ENCODE results near the gene HEPHL1.

The HEPHL1 gene

DNA sequence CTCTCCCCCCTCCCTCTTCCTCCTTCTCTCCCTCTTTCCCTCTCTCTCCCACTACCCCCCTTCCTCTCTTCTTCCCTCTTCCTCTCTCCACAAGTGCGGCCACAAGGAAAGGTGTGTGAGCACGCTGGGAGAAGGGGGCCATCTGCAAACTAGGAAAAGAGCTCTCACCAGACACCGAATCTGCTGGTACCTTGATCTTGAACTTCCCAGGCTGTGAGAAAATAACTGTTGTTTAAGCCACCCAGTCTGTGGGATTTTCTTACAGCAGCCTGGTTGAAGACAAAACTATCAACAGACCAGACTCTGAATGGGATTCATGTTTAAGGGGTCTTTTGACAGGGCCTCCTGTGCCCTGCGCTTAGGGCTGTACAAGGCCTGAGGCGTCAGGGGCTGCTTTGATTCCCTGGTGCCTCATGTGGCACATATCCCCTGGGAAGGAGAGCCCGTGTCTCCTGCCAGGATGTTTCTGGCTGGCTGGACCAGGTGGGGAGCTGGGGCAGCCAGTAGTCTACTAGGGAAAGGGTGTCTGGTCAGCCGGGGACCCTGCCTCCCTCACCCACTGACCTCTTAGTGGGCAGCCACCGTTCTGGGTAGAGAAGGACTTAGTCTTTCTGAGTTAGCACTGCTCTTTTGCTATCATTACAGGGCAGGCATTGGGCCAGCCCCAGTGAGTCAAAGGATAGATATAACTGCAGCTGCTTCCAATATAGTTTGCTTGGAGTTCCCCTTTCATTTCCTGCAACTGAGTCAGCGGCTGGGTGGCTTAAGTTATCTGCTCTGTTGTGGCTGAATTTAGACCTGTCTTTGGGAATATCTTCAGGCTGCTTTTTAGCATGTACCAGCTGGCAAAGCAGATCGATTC is 113.7 kb downstream of the HEPHL1 start:
- TF ChIP-seq POLR2A (IDR thresholded peaks at IDR 0.05; ENCODE audit: low read length) (no peak), GATA1 (IDR thresholded peaks at IDR 0.05; ENCODE audit: low read depth, low read length) (no peak)

GRCh38 chr11:94139416-94139815 is 118.3 kb downstream of the HEPHL1 start:
- TF ChIP-seq GATA1 (IDR thresholded peaks at IDR 0.05; ENCODE audit: low read depth, low read length): no peak
- no peak for TF ChIP-seq POLR2A (IDR thresholded peaks at IDR 0.05; ENCODE audit: low read length)
- no peak for DNase-seq

More for the DNA sequence above, 113.7 kb downstream of the HEPHL1 start:
- peak; percentile 49 to 75 for DNase-seq

GRCh38 chr11:94140154-94140655 is 119.1 kb downstream of the HEPHL1 start:
- no peak for DNase-seq
- TF ChIP-seq POLR2A (IDR thresholded peaks at IDR 0.05; ENCODE audit: low read length) (no peak), GATA1 (IDR thresholded peaks at IDR 0.05; ENCODE audit: low read depth, low read length) (no peak)

GRCh38 chr11:94141511-94142307 is 120.6 kb downstream of the HEPHL1 start:
- no peak for TF ChIP-seq GATA1 (IDR thresholded peaks at IDR 0.05; ENCODE audit: low read depth, low read length)
- TF ChIP-seq POLR2A (IDR thresholded peaks at IDR 0.05; ENCODE audit: low read length): no peak
- no peak for DNase-seq

GRCh38 chr11:94142308-94143281 is 121.4 kb downstream of the HEPHL1 start:
- no peak for TF ChIP-seq POLR2A (IDR thresholded peaks at IDR 0.05; ENCODE audit: low read length)
- TF ChIP-seq GATA1 (IDR thresholded peaks at IDR 0.05; ENCODE audit: low read depth, low read length): no peak
- no peak for DNase-seq

- DNase-seq: no peak
- TF ChIP-seq POLR2A (IDR thresholded peaks at IDR 0.05; ENCODE audit: low read length) (no peak), GATA1 (IDR thresholded peaks at IDR 0.05; ENCODE audit: low read depth, low read length) (no peak)
These were observed 123.1 kb downstream of the HEPHL1 start for GRCh38 chr11:94144216-94144615.

DNA sequence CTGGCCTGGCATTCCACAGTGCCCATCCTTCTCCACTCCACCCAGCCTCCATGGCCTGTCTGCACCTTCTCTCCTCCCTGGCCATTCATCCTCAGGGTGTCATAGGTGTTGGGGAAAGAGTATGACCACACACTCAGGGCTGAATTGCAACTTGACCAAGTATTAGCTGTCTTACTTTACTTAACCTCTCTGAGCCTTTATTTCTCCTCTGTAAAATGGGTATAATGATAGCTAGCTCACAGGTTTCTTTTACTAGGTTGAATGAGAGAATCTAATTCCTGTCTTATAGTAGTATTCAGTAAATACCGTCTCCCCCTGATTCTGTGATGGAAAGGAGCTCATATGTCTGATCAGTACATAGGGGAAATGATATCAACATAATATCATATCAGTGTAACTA is 123.5 kb downstream of the HEPHL1 start:
- TF ChIP-seq GATA1 (IDR thresholded peaks at IDR 0.05; ENCODE audit: low read depth, low read length) (no peak), POLR2A (IDR thresholded peaks at IDR 0.05; ENCODE audit: low read length) (no peak)
- DNase-seq: no peak

- no peak for TF ChIP-seq POLR2A (IDR thresholded peaks at IDR 0.05; ENCODE audit: low read length)
- no peak for DNase-seq
These were observed 124.3 kb downstream of the HEPHL1 start for GRCh38 chr11:94145431-94145830.

- no peak for DNase-seq
- TF ChIP-seq GATA1 (IDR thresholded peaks at IDR 0.05; ENCODE audit: low read depth, low read length) (no peak), POLR2A (IDR thresholded peaks at IDR 0.05; ENCODE audit: low read length) (no peak)
These were observed 124.8 kb downstream of the HEPHL1 start for GRCh38 chr11:94145916-94146315.

- TF ChIP-seq GATA1 (IDR thresholded peaks at IDR 0.05; ENCODE audit: low read depth, low read length) (no peak), POLR2A (IDR thresholded peaks at IDR 0.05; ENCODE audit: low read length) (no peak)
- DNase-seq: no peak
These were observed 126.3 kb downstream of the HEPHL1 start for GRCh38 chr11:94147433-94147845.

DNA sequence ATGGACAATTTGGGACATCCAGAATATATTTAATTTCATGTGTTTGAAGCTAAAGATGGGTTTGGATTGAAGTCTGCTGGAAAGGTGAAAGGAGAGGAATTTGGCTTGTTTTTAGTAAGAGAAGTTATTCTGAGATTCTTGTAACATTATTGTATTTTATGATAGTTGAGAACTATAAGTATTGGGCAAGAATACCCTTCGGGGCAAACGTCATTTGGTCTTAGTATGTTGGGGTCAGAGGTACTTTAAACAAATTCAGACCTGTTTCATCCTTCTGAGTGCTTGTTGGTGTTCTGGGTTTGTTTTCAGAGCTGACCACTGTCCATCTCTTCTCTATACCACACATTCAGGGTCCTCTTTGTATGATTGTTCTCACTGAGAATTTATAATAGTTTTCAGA is 127.0 kb downstream of the HEPHL1 start:
- no peak for DNase-seq
- TF ChIP-seq GATA1 (IDR thresholded peaks at IDR 0.05; ENCODE audit: low read depth, low read length) (no peak), POLR2A (IDR thresholded peaks at IDR 0.05; ENCODE audit: low read length) (no peak)

DNA sequence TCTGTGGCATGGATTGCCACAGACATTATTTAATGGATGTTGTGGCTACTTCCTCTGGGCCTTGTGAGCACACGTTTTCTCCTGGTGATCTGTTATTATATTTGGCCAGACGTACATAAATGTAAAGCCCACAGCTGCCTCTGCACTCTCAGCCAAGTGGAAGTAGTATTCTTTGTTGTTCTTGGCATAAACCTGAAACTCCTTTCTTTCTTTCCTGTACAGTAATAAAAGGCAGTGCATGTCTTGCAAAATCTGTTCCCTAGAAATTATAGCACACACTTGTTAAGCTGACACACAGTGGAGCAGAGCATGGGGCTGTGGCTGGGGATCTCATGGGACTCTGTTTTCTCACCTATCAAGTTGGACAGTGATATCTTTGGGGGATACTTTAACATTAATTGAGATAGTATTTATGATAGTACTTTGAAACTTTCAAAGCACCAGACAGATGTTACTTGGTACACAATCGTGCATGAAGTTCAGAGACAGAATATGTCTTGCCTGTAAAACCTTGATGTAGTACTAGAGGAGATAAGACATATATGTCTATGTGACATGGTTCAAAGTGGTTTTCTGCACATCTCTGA is 128.4 kb downstream of the HEPHL1 start:
- DNase-seq: no peak
- TF ChIP-seq GATA1 (IDR thresholded peaks at IDR 0.05; ENCODE audit: low read depth, low read length): no peak
- no peak for TF ChIP-seq POLR2A (IDR thresholded peaks at IDR 0.05; ENCODE audit: low read length)

- TF ChIP-seq POLR2A (IDR thresholded peaks at IDR 0.05; ENCODE audit: low read length) (no peak), GATA1 (IDR thresholded peaks at IDR 0.05; ENCODE audit: low read depth, low read length) (no peak)
- no peak for DNase-seq
These were observed 128.9 kb downstream of the HEPHL1 start for GRCh38 chr11:94150056-94150455.

Data from erythroblast (primary cell).